ENCODE results near the gene AGFG1. TPM values are rescaled to one million over a fixed set of nuclear protein-coding genes. Genes with fewer than 3 reads are reported as not detected.

The AGFG1 gene

GRCh38 chr2:227610123-227610522, 138.2 kb downstream of the AGFG1 start:
- Histone ChIP-seq H3K4me3 (replicated peaks; ENCODE audit: insufficient read depth, low read length) (no peak overlapping the region), H3K27ac (replicated peaks) (no peak overlapping the region), H3K27me3 (ENCODE audit: insufficient read depth, poor library complexity, severe bottlenecking) (peaks cover 14% of the 10 kb centered on the region)
- DNase-seq (ENCODE audit: low read depth in 1 of 2, low spot score in 1 of 2): no peak
- no peak for TF ChIP-seq REST (IDR thresholded peaks at IDR 0.05; ENCODE audit: insufficient replicate concordance, low read depth)
- TF ChIP-seq SPI1 (IDR thresholded peaks at IDR 0.05; ENCODE audit: borderline replicate concordance, low read depth): no peak

Small RNA genes within 50 kb of the gene (microRNA-seq; reads per million reads assigned to microRNA genes)
- gene MIR5703: not detected
